Islet of Langerhans (tissue), 1 donor: ENCODE data around the gene THSD4.
"Not testable (repeated sequence)": the region's sequence is repeated elsewhere in the genome, so short reads cannot be mapped to it uniquely, and the experiment has no call there.

Experiments
- FAIRE-seq: peaks from one replicate; lab custom pipeline; 2011; peaks lifted over from hg19 to GRCh38; lab: Jason Lieb, UNC

THSD4 gene

DNA sequence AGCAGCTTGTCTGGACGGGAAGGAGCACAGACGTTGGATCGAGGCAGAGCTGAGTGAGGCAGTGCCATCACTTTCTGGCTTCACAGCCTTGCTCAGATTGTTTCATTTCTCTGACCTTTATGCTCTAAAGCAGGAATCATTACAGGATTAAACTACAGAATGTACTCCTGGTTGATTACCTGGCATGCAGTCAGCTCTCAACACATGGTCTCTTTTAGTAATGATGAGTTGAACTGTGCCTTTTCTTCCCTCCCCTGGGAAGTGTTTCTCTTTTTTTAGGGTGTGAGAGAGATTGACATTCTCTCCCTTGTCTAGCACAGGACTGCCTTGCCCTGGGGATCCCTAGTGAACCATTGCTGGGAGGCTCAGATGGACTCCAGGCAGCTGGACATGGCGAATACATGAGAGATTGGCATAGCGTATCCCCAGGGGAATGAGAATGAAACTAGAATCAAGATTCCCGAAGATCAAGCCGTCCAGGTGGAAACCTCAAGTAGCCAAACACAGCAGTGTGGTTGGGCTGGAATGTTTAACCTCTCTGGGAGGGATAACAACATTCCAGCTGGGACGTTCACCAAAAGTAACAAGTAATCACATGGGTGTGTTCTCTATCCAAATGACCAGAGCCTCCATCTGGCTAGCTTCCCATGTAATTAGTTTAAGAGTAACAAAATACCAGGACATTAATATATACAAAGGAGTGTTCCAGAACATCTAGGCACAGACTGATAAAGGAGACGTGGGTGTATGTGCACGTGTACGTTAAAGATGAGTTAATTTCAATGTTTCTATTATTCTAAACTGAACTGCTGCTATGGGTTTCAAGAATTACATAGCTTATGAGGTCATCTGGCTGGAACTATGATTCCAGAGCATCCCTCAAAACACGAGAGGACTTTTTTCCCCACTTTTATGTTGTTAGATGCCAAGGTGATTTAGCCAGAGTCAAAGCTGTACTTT, 576.5 kb downstream of the THSD4 start:
- FAIRE-seq = no peak

DNA sequence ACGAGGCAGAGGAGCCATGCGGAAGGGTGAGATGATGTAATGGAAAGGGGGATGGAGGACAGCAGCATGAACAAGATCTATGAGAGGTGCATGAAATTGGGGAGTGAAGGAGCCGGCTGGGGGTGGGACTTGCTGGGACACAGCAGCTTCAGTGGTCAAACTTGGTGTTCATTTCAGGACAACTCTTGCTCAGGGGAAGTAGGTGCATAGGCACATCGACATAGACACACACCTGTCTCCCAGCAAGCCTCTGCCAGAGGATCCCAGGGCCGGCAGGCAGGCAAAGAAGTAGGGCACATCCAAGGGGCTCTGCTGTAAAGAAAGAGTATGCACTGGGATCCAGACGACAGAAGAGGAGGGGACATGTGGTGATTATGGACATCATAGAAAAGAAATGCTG, 582.0 kb downstream of the THSD4 start:
- no peak for FAIRE-seq

DNA sequence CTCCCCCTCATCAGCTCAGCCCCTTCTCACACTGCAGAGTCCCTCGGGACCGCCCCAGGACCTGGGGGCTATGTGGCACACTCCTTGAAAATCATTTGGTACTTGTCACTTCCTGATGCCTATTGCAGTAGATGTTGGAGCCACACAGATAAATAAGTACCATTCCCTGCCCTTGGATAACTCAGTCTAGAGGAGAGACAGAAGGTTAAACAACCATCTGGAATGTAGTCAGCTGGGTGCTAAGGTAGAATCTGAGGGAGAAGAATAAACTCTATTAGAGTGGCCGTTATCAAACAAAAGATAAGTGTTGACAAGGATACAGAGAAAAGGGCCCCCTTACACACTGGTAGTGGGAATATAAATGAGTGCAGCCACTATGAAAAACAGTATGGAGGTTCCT, 582.8 kb downstream of the THSD4 start:
- no peak for FAIRE-seq

DNA sequence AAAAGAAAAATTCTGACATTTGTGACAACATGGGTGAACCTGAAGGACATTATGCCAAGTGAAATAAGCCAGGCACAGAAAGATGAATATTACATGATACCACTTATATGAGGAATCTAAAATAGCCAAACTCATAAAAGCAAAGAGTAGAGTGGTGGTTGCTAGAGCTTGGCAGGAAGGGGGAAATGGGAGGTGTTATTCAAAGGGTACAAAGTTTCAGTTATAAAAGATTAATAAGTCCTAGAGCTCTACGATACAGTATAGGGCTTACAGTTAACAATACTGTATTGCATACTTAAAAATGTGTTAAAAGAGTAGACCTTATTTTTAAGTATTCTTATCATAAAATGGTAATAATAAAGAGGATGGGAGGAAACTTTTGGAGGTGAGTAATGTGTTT, 583.5 kb downstream of the THSD4 start:
- FAIRE-seq = no peak

DNA sequence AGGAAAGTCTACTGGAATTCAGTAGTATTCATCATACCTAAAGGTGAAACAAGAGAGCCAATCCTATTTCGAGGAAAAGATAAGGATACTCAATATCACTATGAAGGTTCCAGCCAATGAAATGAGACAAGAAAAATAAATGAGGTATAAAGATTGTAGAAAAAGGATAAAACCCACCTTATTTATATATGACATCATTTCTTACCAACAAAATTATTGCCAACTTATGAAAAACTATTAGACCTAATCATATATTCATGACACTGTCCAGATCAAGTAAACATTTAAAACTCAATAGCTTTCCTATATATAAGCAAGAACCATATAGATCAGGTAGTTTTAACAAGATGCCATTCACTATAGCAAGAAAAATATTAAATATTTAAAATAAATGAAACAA, 584.7 kb downstream of the THSD4 start:
- FAIRE-seq = no peak

DNA sequence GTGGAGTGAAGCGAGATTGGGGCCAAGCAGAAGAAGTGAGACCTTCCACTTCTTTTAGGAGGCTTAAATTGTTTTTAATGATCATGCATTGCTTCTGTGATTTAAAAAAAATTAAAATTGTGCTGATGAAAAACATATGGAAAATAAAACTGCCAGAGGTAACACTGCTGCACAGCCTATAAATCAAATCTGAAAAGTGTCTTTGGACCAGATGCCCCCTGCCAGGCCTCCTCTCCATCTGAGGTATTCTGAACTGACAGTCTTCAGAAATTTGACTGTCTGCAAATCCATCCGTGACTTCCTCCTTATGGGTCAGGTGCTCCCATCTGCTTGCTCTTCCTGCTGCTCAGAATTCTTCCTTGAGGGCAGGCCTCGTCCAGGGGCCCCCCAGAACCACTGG, 586.5 kb downstream of the THSD4 start:
- no peak for FAIRE-seq

DNA sequence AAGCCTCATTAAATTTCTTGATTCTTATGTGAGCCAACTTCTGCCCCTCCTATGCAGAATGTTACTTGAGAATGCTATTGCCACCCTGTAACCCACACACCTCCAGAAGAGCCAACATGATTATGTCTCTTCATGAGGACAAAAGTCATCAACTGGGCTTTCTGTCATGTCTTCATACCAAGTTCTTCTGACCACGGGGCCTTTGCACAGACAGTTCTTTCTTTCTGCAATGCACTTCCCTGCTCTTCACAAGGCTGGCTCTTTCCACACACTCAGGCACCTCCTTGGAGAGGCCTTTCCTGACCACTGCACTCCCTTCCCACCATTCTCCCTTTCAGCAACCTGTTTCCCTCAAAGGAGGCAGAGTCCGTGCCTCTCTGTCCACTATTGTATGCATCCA, 587.2 kb downstream of the THSD4 start:
- no peak for FAIRE-seq

DNA sequence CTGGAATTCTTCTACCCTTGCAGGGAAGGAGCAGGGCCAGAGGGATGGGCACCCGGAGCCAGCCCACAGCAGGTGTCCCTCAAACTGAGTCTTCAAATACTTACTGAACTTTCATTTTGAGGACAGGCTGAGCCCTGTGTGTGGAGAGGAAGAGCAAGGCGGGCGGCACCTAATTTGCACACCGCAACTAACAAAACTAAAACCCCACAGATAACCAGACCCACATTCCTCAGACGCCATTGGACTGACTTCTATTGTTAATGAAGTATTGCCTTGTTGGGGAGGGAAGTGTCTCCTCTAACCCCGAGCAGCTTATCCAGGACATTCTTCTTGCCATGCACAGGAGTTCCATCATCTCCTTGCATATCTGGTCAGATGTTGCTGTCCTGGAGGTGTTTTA, 589.9 kb downstream of the THSD4 start:
- FAIRE-seq = no peak

DNA sequence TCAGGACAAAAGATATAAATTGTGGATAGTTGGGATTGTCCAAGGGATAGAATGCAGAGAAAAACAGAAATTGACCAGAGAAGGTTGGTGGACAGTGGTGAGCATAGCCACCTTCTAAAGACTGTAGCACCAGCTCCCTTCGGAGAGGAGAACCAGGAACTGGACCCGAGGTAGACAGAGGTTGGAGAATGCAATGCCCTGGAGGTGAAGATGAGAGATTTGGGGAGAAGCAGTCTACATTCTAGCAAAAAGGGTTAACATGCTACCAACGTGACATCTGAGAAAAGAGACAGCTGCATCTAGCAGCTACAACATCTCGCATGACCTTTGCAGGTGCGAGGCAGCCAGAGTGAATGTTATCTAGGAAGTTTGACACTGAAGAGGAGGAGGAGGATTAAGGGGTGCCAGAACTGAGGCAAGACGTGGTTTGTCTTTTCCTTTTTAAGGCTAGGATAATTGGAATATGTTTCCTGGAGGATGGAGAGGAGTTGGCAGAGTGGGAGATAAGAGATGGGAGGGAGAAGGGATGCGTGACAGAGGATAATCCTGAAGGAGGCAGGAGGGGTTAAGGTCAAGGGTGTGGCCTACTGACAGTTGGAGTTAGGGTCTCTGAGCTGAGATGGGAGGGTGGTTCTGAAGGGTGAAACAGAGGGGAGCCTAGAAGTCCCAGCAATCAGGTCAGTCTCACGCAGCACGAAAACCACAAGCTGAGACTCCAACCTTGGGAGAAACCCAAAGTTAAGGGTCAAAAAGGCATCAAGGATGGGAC, 591.4 kb downstream of the THSD4 start:
- no peak for FAIRE-seq

DNA sequence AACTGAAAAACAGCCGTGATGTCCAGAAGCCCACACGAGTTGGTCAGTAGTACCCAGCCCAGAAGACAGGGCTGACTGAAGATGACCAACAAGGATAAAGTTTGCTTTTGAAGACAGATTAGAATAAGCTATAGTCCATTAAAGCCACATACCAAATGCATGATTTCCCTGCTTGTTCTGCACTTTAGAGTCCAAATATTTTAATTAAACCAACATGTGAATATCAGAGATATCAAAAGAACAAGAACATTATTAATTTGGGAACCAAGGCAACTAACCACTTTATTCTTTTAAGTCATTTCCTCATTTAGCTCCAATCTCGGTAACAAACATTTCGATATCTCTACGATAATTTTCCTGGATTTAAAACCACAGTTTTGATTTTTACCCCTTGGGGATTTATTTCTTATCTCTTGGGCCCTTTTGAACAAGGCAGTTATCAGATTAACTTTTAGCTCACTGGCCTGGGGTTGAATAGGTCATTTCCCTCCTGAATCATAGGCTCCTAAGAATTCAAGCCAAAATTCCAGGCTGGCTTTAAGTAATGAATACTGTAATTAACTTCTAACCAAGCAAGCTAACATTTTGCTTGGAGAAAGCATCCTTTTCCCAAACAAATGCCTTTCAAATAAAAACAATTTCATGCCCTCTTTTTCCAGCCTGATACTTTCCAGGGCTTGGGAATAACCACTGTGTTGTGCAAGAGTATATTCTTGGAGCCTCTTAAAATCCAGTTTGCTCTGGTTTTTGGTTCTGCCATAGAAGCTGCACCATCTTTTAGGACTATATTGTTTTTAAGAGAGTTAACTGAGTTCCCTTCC, 592.2 kb downstream of the THSD4 start:
- no peak for FAIRE-seq

DNA sequence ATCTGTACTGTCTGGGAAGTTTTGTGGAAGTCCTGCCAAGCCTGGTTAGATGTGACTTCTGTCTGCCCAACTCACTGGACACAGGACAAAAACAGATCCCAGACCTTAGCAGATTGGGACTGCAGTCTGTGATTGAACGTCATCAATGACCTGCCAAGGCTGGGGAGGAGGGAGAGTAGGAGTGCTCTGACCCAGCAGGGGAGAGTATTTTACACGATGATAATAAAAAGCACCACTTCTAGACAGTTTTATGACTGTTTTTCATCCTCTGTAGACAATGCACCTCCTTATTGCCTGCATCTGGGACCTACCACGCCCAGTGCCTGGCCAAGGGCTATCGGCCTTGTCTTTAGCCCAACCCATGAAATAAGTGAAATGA, 592.8 kb downstream of the THSD4 start:
- FAIRE-seq = no peak

DNA sequence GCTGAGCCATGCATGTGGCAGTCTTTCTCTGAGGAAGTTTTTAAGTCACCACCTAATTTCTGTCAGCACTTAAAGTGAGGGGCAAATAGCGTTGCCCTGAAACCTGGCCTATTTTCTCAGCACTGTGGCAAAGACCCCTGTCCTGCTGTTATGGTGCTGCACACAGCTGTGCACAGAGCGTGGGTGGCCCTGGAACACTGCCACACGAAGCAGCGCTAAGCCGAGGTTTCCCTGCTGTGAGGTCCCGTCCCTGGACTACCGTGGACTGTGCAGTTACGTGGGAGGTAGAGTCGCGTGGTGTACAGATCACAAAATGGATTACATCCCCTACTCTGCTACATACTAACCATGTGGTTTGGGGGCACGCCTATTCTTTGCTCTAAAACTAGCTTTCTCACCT, 593.5 kb downstream of the THSD4 start:
- FAIRE-seq = no peak

DNA sequence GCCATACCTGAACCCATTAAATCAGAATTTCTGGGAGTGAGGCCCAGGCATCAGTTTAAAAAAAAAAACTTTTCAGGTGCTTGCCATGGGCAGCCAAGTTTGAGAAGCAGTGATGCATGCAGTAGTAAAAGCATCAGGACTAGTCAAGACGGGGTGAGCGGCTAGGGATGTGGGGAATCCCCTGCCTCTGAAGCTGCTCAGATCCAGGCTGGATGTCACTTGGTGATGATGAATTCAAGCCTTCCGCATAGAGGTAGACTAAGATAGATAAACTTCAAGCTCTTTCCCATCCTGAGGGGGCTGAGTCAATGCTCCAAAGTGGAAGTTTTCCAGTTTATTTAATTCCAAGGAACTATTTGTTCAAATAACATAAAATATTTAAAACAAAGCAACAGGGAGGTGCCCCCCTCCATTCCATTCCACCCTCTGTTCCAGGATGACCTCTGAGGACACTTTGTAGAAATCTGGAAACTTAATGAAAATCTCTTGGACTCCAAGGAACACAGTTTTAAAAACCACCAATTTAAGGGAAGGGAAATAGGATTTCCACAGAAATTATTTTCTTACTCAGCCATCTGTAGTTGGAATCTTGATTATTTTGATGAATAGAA, 594.6 kb downstream of the THSD4 start:
- no peak for FAIRE-seq

DNA sequence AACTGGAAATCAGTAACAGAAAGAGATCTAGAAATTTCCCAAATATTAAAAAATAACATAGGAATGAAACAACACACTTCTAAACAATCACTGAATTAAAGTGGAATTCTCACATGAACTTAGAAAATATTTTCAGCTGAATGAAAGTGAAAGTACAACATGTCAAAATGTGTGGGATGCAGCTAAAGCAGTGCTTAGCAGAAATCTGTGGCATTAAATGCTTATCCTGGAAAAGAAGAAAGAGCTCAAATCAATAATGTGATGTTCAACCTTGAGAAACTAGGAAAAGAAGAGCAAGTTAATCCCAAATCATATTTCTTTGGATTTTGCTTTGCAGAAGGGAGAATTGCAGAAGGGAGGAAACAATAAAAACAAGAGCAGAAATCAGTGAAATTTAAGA, 596.9 kb downstream of the THSD4 start:
- FAIRE-seq = no peak

DNA sequence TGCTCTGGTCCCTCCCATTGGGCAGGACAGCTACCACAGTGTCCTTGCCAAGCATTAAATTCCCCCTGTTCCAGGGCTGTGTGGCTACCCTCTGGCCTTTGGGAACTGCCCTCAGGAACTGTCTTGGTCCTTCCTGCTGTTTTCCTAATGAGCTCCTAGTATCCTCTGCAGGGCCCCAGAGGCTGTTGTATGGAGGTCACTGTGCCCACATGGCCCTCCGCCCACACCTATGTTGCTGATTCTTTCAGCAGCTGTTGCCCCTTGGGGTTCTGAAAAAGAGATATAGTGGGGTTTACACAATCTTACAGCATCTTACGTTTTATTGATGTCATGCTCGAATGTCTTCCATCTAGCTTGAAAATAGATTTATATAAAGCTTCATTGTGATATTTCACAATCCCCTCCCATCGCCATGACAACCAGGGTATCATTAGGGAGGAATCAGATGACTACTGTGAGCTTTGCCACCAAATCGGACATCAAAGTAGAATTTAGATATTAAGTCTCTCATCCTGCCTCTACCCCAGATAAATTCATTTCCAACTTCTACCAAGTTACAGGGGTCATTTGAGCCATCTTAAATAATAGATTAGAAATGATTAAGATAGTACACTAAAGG, 598.0 kb downstream of the THSD4 start:
- FAIRE-seq = no peak

DNA sequence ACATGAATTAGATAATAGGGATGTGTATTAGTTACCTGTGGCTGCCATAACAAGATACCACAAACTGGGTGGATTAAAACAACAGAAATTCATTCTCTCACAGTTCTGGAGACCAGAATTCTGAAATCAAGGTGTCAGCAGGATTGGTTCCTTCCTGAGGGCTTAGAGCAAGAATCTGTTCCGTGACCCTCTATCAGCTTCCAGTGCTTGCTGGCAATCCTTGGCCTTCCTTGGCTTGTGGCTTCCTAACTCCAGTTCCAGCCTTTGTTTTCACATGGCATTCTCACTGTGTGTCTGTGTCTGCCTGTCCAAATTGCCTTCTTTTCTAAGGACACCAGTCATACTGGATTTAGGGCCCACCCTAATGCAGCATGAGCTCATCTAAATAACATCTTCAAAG, 600.6 kb downstream of the THSD4 start:
- FAIRE-seq = no peak

DNA sequence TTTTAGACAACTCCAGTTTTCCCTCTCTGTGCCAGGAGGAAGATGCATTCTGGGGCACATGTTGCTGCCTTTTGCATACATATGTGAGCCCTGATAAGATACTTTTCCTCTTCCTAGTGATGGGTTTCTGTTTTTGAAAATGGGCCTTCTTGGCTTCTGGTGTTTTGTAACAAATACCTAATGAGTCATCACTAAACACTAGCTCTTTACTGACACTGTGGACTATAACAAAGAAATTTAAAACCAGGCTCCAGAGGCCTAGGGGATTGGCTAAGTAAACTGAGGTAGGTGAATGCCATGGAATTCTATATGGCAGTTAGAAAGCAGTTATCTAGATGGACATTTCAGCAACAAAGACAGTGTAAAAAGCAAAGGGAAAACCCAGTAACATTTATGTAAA, 601.7 kb downstream of the THSD4 start:
- FAIRE-seq = no peak

DNA sequence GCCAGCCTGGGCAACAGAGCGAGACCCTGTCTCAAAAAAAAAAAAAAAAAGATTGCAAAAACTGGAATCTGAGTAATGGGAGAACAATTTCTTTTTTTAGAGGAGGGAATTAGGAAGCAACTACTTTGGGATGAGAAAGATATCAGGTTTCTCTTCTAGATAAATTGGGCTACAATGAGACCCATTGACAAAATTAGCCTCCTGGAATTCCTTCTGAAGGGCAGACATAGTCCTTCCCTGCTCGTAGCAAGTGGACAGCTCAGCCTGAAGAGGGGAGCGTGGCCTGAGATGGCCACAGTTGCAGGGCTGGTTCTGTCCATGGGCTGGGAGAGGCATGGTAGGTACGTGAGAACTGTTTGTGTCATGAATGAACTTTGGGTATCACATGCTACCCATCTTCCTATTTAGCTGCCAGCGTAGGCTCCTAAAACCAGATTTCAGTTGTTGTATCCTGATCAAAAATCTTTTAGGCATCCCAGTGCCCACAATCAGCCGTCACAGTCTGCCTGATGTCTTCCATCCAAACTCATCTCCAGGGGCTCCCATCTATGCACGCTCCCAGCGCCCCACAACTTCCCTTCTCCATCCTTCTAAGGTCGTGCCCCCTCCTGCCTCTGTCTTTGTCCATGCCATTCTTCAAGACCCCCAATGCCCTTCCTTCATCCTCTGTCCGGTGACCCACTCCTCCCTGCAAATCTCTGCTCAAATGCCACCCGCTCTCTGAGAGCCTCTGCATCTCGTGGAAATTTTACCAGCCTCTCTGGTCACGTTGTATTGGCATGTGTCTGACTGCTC, 603.0 kb downstream of the THSD4 start:
- FAIRE-seq = no peak

DNA sequence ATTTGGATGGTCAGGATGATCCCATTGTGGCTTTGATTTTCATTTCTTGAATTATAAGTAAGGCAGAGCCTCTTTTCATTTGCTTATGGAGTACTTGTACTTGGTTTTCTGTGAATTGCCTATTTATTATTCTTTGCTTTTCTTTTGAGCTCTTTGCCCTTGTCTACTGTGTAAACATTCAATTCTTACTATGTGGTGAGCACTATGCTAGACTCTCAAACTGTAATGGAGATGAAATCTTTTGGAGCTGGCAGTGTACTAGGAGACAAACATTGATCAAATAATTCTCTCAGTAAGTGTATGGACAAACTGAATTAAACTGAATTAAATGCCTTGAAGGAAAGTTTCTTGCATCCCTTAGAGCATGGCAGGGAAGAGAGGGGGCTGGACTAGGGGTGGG, 608.1 kb downstream of the THSD4 start:
- no peak for FAIRE-seq

DNA sequence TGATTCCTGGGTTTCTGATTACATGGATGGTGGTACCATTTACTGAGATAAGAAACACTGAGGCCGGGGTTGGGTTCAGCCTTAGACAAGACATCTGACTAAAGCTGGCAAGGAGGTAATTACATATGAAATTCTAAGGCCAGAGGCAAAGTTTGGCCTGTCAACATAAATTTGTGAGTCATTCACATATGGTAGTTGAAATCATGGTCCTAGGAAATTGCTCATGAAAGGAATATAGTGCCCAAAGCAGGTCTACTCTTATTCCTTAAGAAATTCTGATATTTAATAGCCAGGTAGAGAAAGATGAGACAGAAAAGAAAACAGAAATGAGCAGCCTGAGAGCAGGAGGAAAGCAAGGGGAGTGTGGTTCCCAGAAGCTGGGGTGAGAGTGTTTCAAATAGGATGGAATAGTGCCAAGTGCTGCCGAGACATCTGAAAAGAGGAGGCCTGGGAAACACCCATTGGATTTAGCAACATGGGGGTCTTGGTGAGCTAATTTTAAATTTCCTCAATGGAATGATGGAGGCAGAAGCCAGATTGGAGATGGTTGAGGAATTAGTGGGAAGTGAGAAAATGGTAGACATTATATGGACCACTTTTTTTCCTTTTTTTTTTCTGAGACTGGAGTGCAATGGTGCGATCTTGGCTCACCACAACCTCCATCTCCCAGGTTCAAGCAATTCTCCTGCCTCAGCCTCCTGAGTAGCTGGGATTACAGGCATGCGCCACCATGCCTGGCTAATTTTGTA, 610.1 kb downstream of the THSD4 start:
- FAIRE-seq = not testable (repeated sequence)
